Mesenchymal stem cell (in vitro differentiated cells and primary cell): Measurements from ENCODE around the gene COX7B2.

Experiments
- DNase-seq: peaks from one replicate; pipeline ENCODE4 v3.0.0-alpha.2; 2013
- H2AFZ ChIP-seq: one replicate; pipeline ENCODE4 v1.6.1; 2013; ENCODE audit warnings: low read depth, mild to moderate bottlenecking, control low read depth, inconsistent platforms, low read length, moderate library complexity
- H2AK5ac ChIP-seq: 2 replicates; pipeline ENCODE4 v1.6.1; 2013; ENCODE audit warnings: low read length, moderate library complexity, mild to moderate bottlenecking, inconsistent platforms; ENCODE audit not compliant: severe bottlenecking
- H2BK120ac ChIP-seq: one replicate; pipeline ENCODE4 v1.6.1; 2013; ENCODE audit warnings: low read depth, mild to moderate bottlenecking, inconsistent platforms, low read length, moderate library complexity
- H2BK12ac ChIP-seq, 2 experiments: one replicate each; pipeline ENCODE4 v1.6.1; 2013; ENCODE audit warnings: inconsistent platforms in 2 of 2, low read length in 2 of 2, mild to moderate bottlenecking in 2 of 2, moderate library complexity in 2 of 2, control low read depth in 1 of 2
- H2BK15ac ChIP-seq: one replicate; pipeline ENCODE4 v1.6.1; 2013; ENCODE audit warnings: mild to moderate bottlenecking, low read depth, inconsistent platforms; ENCODE audit not compliant: poor library complexity, severe bottlenecking
- H2BK5ac ChIP-seq: 2 replicates; pipeline ENCODE4 v1.6.1; 2013; ENCODE audit warnings: low read depth, mild to moderate bottlenecking, low read length, control low read depth, inconsistent platforms; ENCODE audit not compliant: poor library complexity, severe bottlenecking
- H3K14ac ChIP-seq, 2 experiments: one replicate each; pipeline ENCODE4 v1.6.1; 2013; ENCODE audit warnings: inconsistent platforms in 2 of 2, low read length in 2 of 2, control low read depth in 1 of 2, mild to moderate bottlenecking in 1 of 2, moderate library complexity in 1 of 2
- H3K18ac ChIP-seq, 2 experiments: one replicate each; pipeline ENCODE4 v1.6.1; 2013; ENCODE audit warnings: inconsistent platforms in 2 of 2, low read length in 2 of 2, control low read depth in 1 of 2, low read depth in 1 of 2, mild to moderate bottlenecking in 1 of 2
- H3K23ac ChIP-seq, 2 experiments: one replicate each; pipeline ENCODE4 v1.6.1; 2013; ENCODE audit warnings: inconsistent platforms in 2 of 2, low read length in 2 of 2, mild to moderate bottlenecking in 2 of 2, moderate library complexity in 2 of 2, control low read depth in 1 of 2
- H3K27ac ChIP-seq: 2 replicates; pipeline ENCODE4 v1.5.1; 2013; ENCODE audit warnings: mild to moderate bottlenecking, moderate library complexity, low read length, control low read depth, inconsistent platforms; ENCODE audit not compliant: poor library complexity, severe bottlenecking
- H3K27me3 ChIP-seq, 2 experiments: 2 replicates each; pipeline versions ENCODE4 v1.6.1 to v1.7.0; 2013; ENCODE audit warnings: low read length in 2 of 2, mild to moderate bottlenecking in 2 of 2, moderate library complexity in 2 of 2, control low read depth in 1 of 2, inconsistent platforms in 1 of 2; ENCODE audit not compliant: control insufficient read depth in 1 of 2, insufficient read depth in 1 of 2
- H3K36me3 ChIP-seq, 2 experiments: 2 replicates each; pipeline versions ENCODE4 v1.6.1 to v1.7.0; 2013; ENCODE audit warnings: low read length in 2 of 2, control low read depth in 1 of 2, inconsistent platforms in 1 of 2, low read depth in 1 of 2, mild to moderate bottlenecking in 1 of 2; ENCODE audit not compliant: insufficient read depth in 2 of 2, control insufficient read depth in 1 of 2
- H3K4ac ChIP-seq, 2 experiments: one replicate each; pipeline ENCODE4 v1.6.1; 2013; ENCODE audit warnings: inconsistent platforms in 2 of 2, low read length in 2 of 2, mild to moderate bottlenecking in 2 of 2, moderate library complexity in 2 of 2, control low read depth in 1 of 2, low read depth in 1 of 2
- H3K4me1 ChIP-seq: 2 replicates; pipeline ENCODE4 v1.6.1; 2013; ENCODE audit warnings: low read depth, low read length, control low read depth; ENCODE audit not compliant: control insufficient read depth, insufficient read depth
- H3K4me2 ChIP-seq: 2 replicates; pipeline ENCODE4 v1.6.1; 2013; ENCODE audit warnings: low read length, mild to moderate bottlenecking, inconsistent platforms; ENCODE audit not compliant: poor library complexity, severe bottlenecking
- H3K4me3 ChIP-seq, 2 experiments: 2 replicates each; pipeline versions ENCODE4 v1.5.1 to v1.7.0; 2013; ENCODE audit warnings: low read length in 2 of 2, mild to moderate bottlenecking in 2 of 2, control low read depth in 1 of 2, low read depth in 1 of 2; ENCODE audit not compliant: insufficient read depth in 1 of 2
- H3K79me1 ChIP-seq: replicated peaks from 2 replicates; pipeline ENCODE4 v1.6.1; 2013; ENCODE audit warnings: mild to moderate bottlenecking, control low read depth, low read length, inconsistent platforms; ENCODE audit not compliant: poor library complexity, severe bottlenecking
- H3K9ac ChIP-seq: 2 replicates; pipeline ENCODE4 v1.7.0; 2013; ENCODE audit warnings: mild to moderate bottlenecking, low read length, moderate library complexity
- H3K9me3 ChIP-seq: 2 replicates; pipeline ENCODE4 v1.7.0; 2013; ENCODE audit warnings: mild to moderate bottlenecking, low read length; ENCODE audit not compliant: control insufficient read depth
- H4K8ac ChIP-seq: one replicate; pipeline ENCODE4 v1.6.1; 2013; ENCODE audit warnings: inconsistent platforms, mild to moderate bottlenecking, low read length, moderate library complexity
- H4K91ac ChIP-seq: one replicate; pipeline ENCODE4 v1.6.1; 2013; ENCODE audit warnings: mild to moderate bottlenecking, low read length, inconsistent platforms
- WGBS: methylation state at CpG from one replicate; pipeline ENCODE4 v1.1.7; 2013; ENCODE audit warnings: mixed read lengths; 5-methylcytosine and 5-hydroxymethylcytosine counted together

Gene COX7B2

GRCh38 chr4:46889410-46889809 is 19.6 kb downstream of the COX7B2 start:
- Histone ChIP-seq H3K4me1 (no peaks in the 10 kb centered on the region), H3K23ac (no peak overlapping the region), H2BK120ac (no peak overlapping the region), H4K8ac (no peak overlapping the region), H4K91ac (no peak overlapping the region), H3K36me3 (no peaks in the 10 kb centered on the region), H2BK5ac (no peak overlapping the region), H2BK12ac (no peak overlapping the region), H2BK15ac (no peak overlapping the region), H2AK5ac (no peak overlapping the region), H3K9me3 (no peaks in the 10 kb centered on the region), H2AFZ (no peak overlapping the region), H3K4me2 (no peak overlapping the region), H3K14ac (no peak overlapping the region), H3K27me3 (no peaks in the 10 kb centered on the region), H3K4ac (no peak overlapping the region), H3K18ac (no peak overlapping the region), H3K4me3 (no peak overlapping the region), H3K79me1 (no peaks in the 10 kb centered on the region), H3K9ac (no peak overlapping the region), H3K27ac (no peak overlapping the region)
- WGBS: 71% methylated on average over 2 of the region's 2 CpGs
- DNase-seq: no peak

- no CpG with 5 or more reads among the region's 2 CpGs for WGBS
- H3K27ac ChIP-seq: no peak overlapping the region
- no peak overlapping the region for H2BK5ac ChIP-seq
- no peak overlapping the region for H3K9ac ChIP-seq
- H3K9me3 ChIP-seq: no peaks in the 10 kb centered on the region
- no peaks in the 10 kb centered on the region for H3K36me3 ChIP-seq
- no peak overlapping the region for H3K4me2 ChIP-seq
- H2BK120ac ChIP-seq: no peak overlapping the region
- H3K79me1 ChIP-seq: no peaks in the 10 kb centered on the region
- no peak overlapping the region for H4K91ac ChIP-seq
- no peak overlapping the region for H2AFZ ChIP-seq
- H3K4me1 ChIP-seq: no peaks in the 10 kb centered on the region
- H3K18ac ChIP-seq: no peak overlapping the region
- H2BK12ac ChIP-seq: no peak overlapping the region
- no peak overlapping the region for H3K4ac ChIP-seq
- no peak overlapping the region for H3K23ac ChIP-seq
- no peaks in the 10 kb centered on the region for H3K27me3 ChIP-seq
- H3K14ac ChIP-seq: no peak overlapping the region
- peak; percentile 31 for DNase-seq
- H4K8ac ChIP-seq: no peak overlapping the region
- H3K4me3 ChIP-seq: no peak overlapping the region
- no peak overlapping the region for H2BK15ac ChIP-seq
- no peak overlapping the region for H2AK5ac ChIP-seq
Measured at GRCh38 chr4:46886711-46887110, 22.3 kb downstream of the COX7B2 start.

GRCh38 chr4:46878641-46879040 is 30.4 kb downstream of the COX7B2 start:
- Histone ChIP-seq H3K4me1 (no peaks in the 10 kb centered on the region), H3K14ac (no peak overlapping the region), H3K4me3 (no peak overlapping the region), H2BK12ac (no peak overlapping the region), H3K9ac (no peak overlapping the region), H3K4me2 (no peak overlapping the region), H2AFZ (no peak overlapping the region), H3K23ac (no peak overlapping the region), H3K18ac (no peak overlapping the region), H2BK120ac (no peak overlapping the region), H3K36me3 (no peaks in the 10 kb centered on the region), H3K79me1 (no peaks in the 10 kb centered on the region), H3K4ac (no peak overlapping the region), H3K9me3 (no peaks in the 10 kb centered on the region), H2BK5ac (no peak overlapping the region), H4K91ac (no peak overlapping the region), H3K27ac (no peak overlapping the region), H4K8ac (no peak overlapping the region), H2AK5ac (no peak overlapping the region), H2BK15ac (no peak overlapping the region), H3K27me3 (no peaks in the 10 kb centered on the region)
- over 99% methylated on average over 3 of the region's 3 CpGs for WGBS
- DNase-seq: no peak

- H3K36me3 ChIP-seq: no peaks in the 10 kb centered on the region
- H4K91ac ChIP-seq: no peak overlapping the region
- no peak overlapping the region for H3K9ac ChIP-seq
- no peaks in the 10 kb centered on the region for H3K79me1 ChIP-seq
- no peak overlapping the region for H2BK120ac ChIP-seq
- no peaks in the 10 kb centered on the region for H3K4me1 ChIP-seq
- no peaks in the 10 kb centered on the region for H3K9me3 ChIP-seq
- no peak overlapping the region for H3K4me2 ChIP-seq
- H2AK5ac ChIP-seq: no peak overlapping the region
- no peak overlapping the region for H3K4ac ChIP-seq
- H3K27me3 ChIP-seq: no peaks in the 10 kb centered on the region
- H3K23ac ChIP-seq: no peak overlapping the region
- WGBS: no CpG with 5 or more reads among the region's 1 CpG
- no peak overlapping the region for H2BK5ac ChIP-seq
- H2AFZ ChIP-seq: no peak overlapping the region
- H3K4me3 ChIP-seq: no peak overlapping the region
- no peak overlapping the region for H3K18ac ChIP-seq
- H3K14ac ChIP-seq: no peak overlapping the region
- no peak overlapping the region for H2BK12ac ChIP-seq
- no peak overlapping the region for H4K8ac ChIP-seq
- no peak overlapping the region for H2BK15ac ChIP-seq
- H3K27ac ChIP-seq: no peak overlapping the region
- no peak for DNase-seq
Measured at GRCh38 chr4:46874811-46875210, 34.2 kb downstream of the COX7B2 start.
